Trophoblast cell (in vitro differentiated cells and primary cell): ENCODE results near the gene PPP1R9A.

Source experiments
- DNase-seq, 2 donors: peaks; one replicate each; pipeline ENCODE4 v3.0.0-alpha.2; 2016
- H2AFZ ChIP-seq: 2 replicates; pipeline ENCODE4 v1.6.1; 2013; ENCODE audit warnings: low read length, moderate library complexity, mild to moderate bottlenecking; ENCODE audit not compliant: insufficient read depth, poor library complexity
- H2AK5ac ChIP-seq: 2 replicates; pipeline ENCODE4 v1.6.1; 2013; ENCODE audit warnings: mild to moderate bottlenecking, low read length
- H2BK120ac ChIP-seq: 2 replicates; pipeline ENCODE4 v1.6.1; 2013; ENCODE audit warnings: low read length, mild to moderate bottlenecking, moderate library complexity; ENCODE audit not compliant: insufficient read depth, poor library complexity
- H2BK12ac ChIP-seq: 2 replicates; pipeline ENCODE4 v1.6.1; 2013; ENCODE audit warnings: mild to moderate bottlenecking, low read length, moderate library complexity
- H2BK5ac ChIP-seq: 2 replicates; pipeline ENCODE4 v1.6.1; 2013; ENCODE audit warnings: low read length, low read depth, moderate library complexity, mild to moderate bottlenecking; ENCODE audit not compliant: poor library complexity
- H3K14ac ChIP-seq: 2 replicates; pipeline ENCODE4 v1.6.1; 2013; ENCODE audit warnings: mild to moderate bottlenecking, low read length
- H3K18ac ChIP-seq: 2 replicates; pipeline ENCODE4 v1.6.1; 2013; ENCODE audit warnings: mild to moderate bottlenecking, low read length
- H3K23ac ChIP-seq: 2 replicates; pipeline ENCODE4 v1.6.1; 2013; ENCODE audit warnings: low read length
- H3K27ac ChIP-seq: 2 replicates; pipeline ENCODE4 v1.5.1; 2013; ENCODE audit warnings: low read depth, mild to moderate bottlenecking, inconsistent platforms, low read length, moderate library complexity
- H3K27me3 ChIP-seq: 2 replicates; pipeline ENCODE4 v1.6.1; 2013; ENCODE audit warnings: inconsistent platforms, mild to moderate bottlenecking, low read length, moderate library complexity; ENCODE audit not compliant: insufficient read depth
- H3K36me3 ChIP-seq, 2 experiments: 1 replicate in 1 of 2; 2 replicates in 1 of 2; pipeline ENCODE4 v1.6.1; 2013; ENCODE audit warnings: low read length in 2 of 2, mild to moderate bottlenecking in 2 of 2, moderate library complexity in 1 of 2; ENCODE audit not compliant: insufficient read depth in 2 of 2, control insufficient read depth in 1 of 2
- H3K4ac ChIP-seq: 2 replicates; pipeline ENCODE4 v1.6.1; 2013; ENCODE audit warnings: low read depth, mild to moderate bottlenecking, low read length, moderate library complexity
- H3K4me1 ChIP-seq, 2 experiments: 1 replicate in 1 of 2; 2 replicates in 1 of 2; pipeline ENCODE4 v1.6.1; 2013; ENCODE audit warnings: low read length in 2 of 2, mild to moderate bottlenecking in 2 of 2, moderate library complexity in 1 of 2; ENCODE audit not compliant: insufficient read depth in 2 of 2, control insufficient read depth in 1 of 2
- H3K4me2 ChIP-seq: 2 replicates; pipeline ENCODE4 v1.6.1; 2013; ENCODE audit warnings: inconsistent platforms, mild to moderate bottlenecking, low read length, moderate library complexity
- H3K4me3 ChIP-seq: 2 replicates; pipeline ENCODE4 v1.5.1; 2013; ENCODE audit warnings: mild to moderate bottlenecking, low read depth, low read length, inconsistent platforms
- H3K79me1 ChIP-seq: one replicate; pipeline ENCODE4 v1.6.1; 2013; ENCODE audit warnings: low read length
- H3K79me2 ChIP-seq: 2 replicates; pipeline ENCODE4 v1.6.1; 2013; ENCODE audit warnings: low read length, mild to moderate bottlenecking; ENCODE audit not compliant: control insufficient read depth, insufficient read depth, poor library complexity
- H3K9ac ChIP-seq: 2 replicates; pipeline ENCODE4 v1.6.1; 2013; ENCODE audit warnings: mild to moderate bottlenecking, low read length
- H3K9me3 ChIP-seq: 2 replicates; pipeline ENCODE4 v1.6.1; 2013; ENCODE audit warnings: low read depth, mild to moderate bottlenecking, control low read depth, inconsistent platforms, low read length; ENCODE audit not compliant: insufficient read depth
- H4K12ac ChIP-seq: 2 replicates; pipeline ENCODE4 v1.6.1; 2013; ENCODE audit warnings: low read depth, mild to moderate bottlenecking, low read length, moderate library complexity
- H4K8ac ChIP-seq: 2 replicates; pipeline ENCODE4 v1.6.1; 2013; ENCODE audit warnings: low read depth, mild to moderate bottlenecking, low read length, moderate library complexity
- H4K91ac ChIP-seq: one replicate; pipeline ENCODE4 v1.6.1; 2013; ENCODE audit warnings: low read depth, mild to moderate bottlenecking, low read length, moderate library complexity
- WGBS: extraction: QIAGEN DNeasy Blood & Tissue Kit; methylation state at CpG from one replicate; pipeline ENCODE4 v1.1.7; 2013; ENCODE audit warnings: missing lambda C conversion rate; ENCODE audit not compliant: insufficient read length, insufficient coverage; ENCODE audit errors: extremely low coverage; 5-methylcytosine and 5-hydroxymethylcytosine counted together

PPP1R9A gene

GRCh38 chr7:95018021-95018420 is 110.6 kb downstream of the PPP1R9A start:
- Histone ChIP-seq H3K79me2 (no peaks in the 10 kb centered on the region), H3K79me1 (no peaks in the 10 kb centered on the region), H3K36me3 (no peaks in the 10 kb centered on the region), H3K9me3 (no peaks in the 10 kb centered on the region), H3K4me1 (no peaks in the 10 kb centered on the region), H3K4me2 (no peak overlapping the region), H3K4ac (no peak overlapping the region), H2BK120ac (no peak overlapping the region), H4K91ac (no peak overlapping the region), H2BK12ac (no peak overlapping the region), H3K9ac (no peak overlapping the region), H3K14ac (no peak overlapping the region), H3K27ac (no peak overlapping the region), H3K18ac (no peak overlapping the region), H4K8ac (no peak overlapping the region), H2AFZ (no peak overlapping the region), H4K12ac (no peak overlapping the region), H3K23ac (no peak overlapping the region), H2AK5ac (no peak overlapping the region), H3K4me3 (no peak overlapping the region), H2BK5ac (no peak overlapping the region), H3K27me3 (no peaks in the 10 kb centered on the region)
- no CpG with 5 or more reads among the region's 1 CpG for WGBS
- no peak for DNase-seq

- Histone ChIP-seq H3K79me2 (no peaks in the 10 kb centered on the region), H2BK120ac (no peak overlapping the region), H3K27ac (no peak overlapping the region), H4K91ac (no peak overlapping the region), H4K12ac (no peak overlapping the region), H3K27me3 (no peaks in the 10 kb centered on the region), H4K8ac (no peak overlapping the region), H3K4ac (no peak overlapping the region), H2AK5ac (no peak overlapping the region), H2BK12ac (no peak overlapping the region), H3K79me1 (no peaks in the 10 kb centered on the region), H2BK5ac (no peak overlapping the region), H3K36me3 (no peaks in the 10 kb centered on the region), H3K18ac (no peak overlapping the region), H3K4me1 (no peaks in the 10 kb centered on the region), H2AFZ (no peak overlapping the region), H3K23ac (no peak overlapping the region), H3K4me3 (no peak overlapping the region), H3K9ac (no peak overlapping the region), H3K9me3 (peaks cover 3% of the 10 kb centered on the region), H3K14ac (no peak overlapping the region), H3K4me2 (no peak overlapping the region)
- no peak for DNase-seq
These were observed 118.6 kb downstream of the PPP1R9A start for GRCh38 chr7:95026018-95026417.

GRCh38 chr7:95026421-95027072 is 119.2 kb downstream of the PPP1R9A start:
- Histone ChIP-seq H3K14ac (no peak overlapping the region), H3K79me2 (no peaks in the 10 kb centered on the region), H4K8ac (no peak overlapping the region), H4K91ac (no peak overlapping the region), H2BK12ac (no peak overlapping the region), H3K4me1 (no peaks in the 10 kb centered on the region), H2AFZ (no peak overlapping the region), H3K18ac (no peak overlapping the region), H2BK5ac (no peak overlapping the region), H3K4ac (no peak overlapping the region), H2AK5ac (no peak overlapping the region), H4K12ac (no peak overlapping the region), H3K79me1 (no peaks in the 10 kb centered on the region), H3K9ac (no peak overlapping the region), H3K36me3 (no peaks in the 10 kb centered on the region), H3K27ac (no peak overlapping the region), H3K23ac (no peak overlapping the region), H2BK120ac (no peak overlapping the region), H3K9me3 (peaks cover 3% of the 10 kb centered on the region), H3K4me3 (no peak overlapping the region), H3K4me2 (no peak overlapping the region), H3K27me3 (no peaks in the 10 kb centered on the region)
- DNase-seq = no peak
- WGBS = no CpG with 5 or more reads among the region's 6 CpGs

GRCh38 chr7:95027234-95027872 is 120.0 kb downstream of the PPP1R9A start:
- H3K14ac ChIP-seq = no peak overlapping the region

More at GRCh38 chr7:95027234-95027872, 120.0 kb downstream of the PPP1R9A start:
- H3K9ac ChIP-seq = no peak overlapping the region
- H3K27me3 ChIP-seq = no peaks in the 10 kb centered on the region
- H4K8ac ChIP-seq = no peak overlapping the region
- H3K9me3 ChIP-seq = peaks cover 3% of the 10 kb centered on the region
- WGBS = no CpG with 5 or more reads among the region's 11 CpGs
- H3K18ac ChIP-seq = no peak overlapping the region
- H2AFZ ChIP-seq = no peak overlapping the region
- H3K27ac ChIP-seq = no peak overlapping the region
- no peak overlapping the region for H2BK12ac ChIP-seq
- H3K79me2 ChIP-seq = no peaks in the 10 kb centered on the region
- no peak for DNase-seq
- no peak overlapping the region for H2BK5ac ChIP-seq
- H3K23ac ChIP-seq = no peak overlapping the region
- H4K91ac ChIP-seq = no peak overlapping the region
- no peaks in the 10 kb centered on the region for H3K79me1 ChIP-seq
- H4K12ac ChIP-seq = no peak overlapping the region
- H3K36me3 ChIP-seq = no peaks in the 10 kb centered on the region
- no peak overlapping the region for H2BK120ac ChIP-seq
- no peak overlapping the region for H2AK5ac ChIP-seq
- H3K4me2 ChIP-seq = no peak overlapping the region
- H3K4me3 ChIP-seq = no peak overlapping the region
- H3K4me1 ChIP-seq = no peaks in the 10 kb centered on the region
- H3K4ac ChIP-seq = no peak overlapping the region
